Liver (tissue), 3 donors: ENCODE data around the gene POLR2L.

Source experiments
- EGR1 ChIP-seq, 2 donors: IDR thresholded peaks; 2 replicates each; pipeline ENCODE4 v1.6.1; 2016 to 2018; ENCODE audit warnings: antibody characterized with exemption in 2 of 2, low read depth in 2 of 2
- FOXA1 ChIP-seq: IDR thresholded peaks from 2 replicates; pipeline ENCODE4 v1.6.1; 2016; ENCODE audit warnings: antibody characterized with exemption
- GABPA ChIP-seq, 2 donors: IDR thresholded peaks in 1 of 2; conservative IDR thresholded peaks in 1 of 2; 2 replicates each; pipeline ENCODE4 v1.6.1; 2016; ENCODE audit warnings: antibody characterized with exemption in 2 of 2, mild to moderate bottlenecking in 1 of 2, moderate library complexity in 1 of 2
- HNF4G ChIP-seq: IDR thresholded peaks from 2 replicates; pipeline ENCODE4 v1.6.1; 2016; ENCODE audit warnings: antibody characterized with exemption
- JUND ChIP-seq, 2 donors: IDR thresholded peaks; 2 replicates each; pipeline ENCODE4 v1.6.1; 2016; ENCODE audit warnings: antibody characterized with exemption in 2 of 2
- NR2F2 ChIP-seq: IDR thresholded peaks from 2 replicates; pipeline ENCODE4 v1.6.1; 2016; ENCODE audit warnings: antibody characterized with exemption
- SP1 ChIP-seq: IDR thresholded peaks from 2 replicates; pipeline ENCODE4 v1.6.1; 2018; ENCODE audit warnings: antibody characterized with exemption, mild to moderate bottlenecking
- TAF1 ChIP-seq: conservative IDR thresholded peaks from 2 replicates; pipeline ENCODE4 v1.6.1; 2016; ENCODE audit warnings: antibody characterized with exemption, mild to moderate bottlenecking
- TF ChIP-seq, protein P1 (sequence below): fragments of 150-350 bp; IDR thresholded peaks from 2 replicates; pipeline ENCODE4 v1.5.1; 2017; ENCODE audit warnings: improper control_type of control experiment, low read depth, low read length; ENCODE audit not compliant: missing input control
- TF ChIP-seq, protein P2 (sequence below): IDR thresholded peaks from 2 replicates; pipeline ENCODE4 v1.6.1; 2016; ENCODE audit warnings: antibody characterized with exemption, mild to moderate bottlenecking
- TF ChIP-seq, protein P3 (sequence below): IDR thresholded peaks from 2 replicates; pipeline ENCODE4 v1.6.1; 2016; ENCODE audit warnings: antibody characterized with exemption
- TF ChIP-seq, protein P4 (sequence below): IDR thresholded peaks from 2 replicates; pipeline ENCODE4 v1.6.1; 2016; ENCODE audit warnings: antibody characterized with exemption
- donor health status: healthy.
- donor health status: healthy.

DNA sequence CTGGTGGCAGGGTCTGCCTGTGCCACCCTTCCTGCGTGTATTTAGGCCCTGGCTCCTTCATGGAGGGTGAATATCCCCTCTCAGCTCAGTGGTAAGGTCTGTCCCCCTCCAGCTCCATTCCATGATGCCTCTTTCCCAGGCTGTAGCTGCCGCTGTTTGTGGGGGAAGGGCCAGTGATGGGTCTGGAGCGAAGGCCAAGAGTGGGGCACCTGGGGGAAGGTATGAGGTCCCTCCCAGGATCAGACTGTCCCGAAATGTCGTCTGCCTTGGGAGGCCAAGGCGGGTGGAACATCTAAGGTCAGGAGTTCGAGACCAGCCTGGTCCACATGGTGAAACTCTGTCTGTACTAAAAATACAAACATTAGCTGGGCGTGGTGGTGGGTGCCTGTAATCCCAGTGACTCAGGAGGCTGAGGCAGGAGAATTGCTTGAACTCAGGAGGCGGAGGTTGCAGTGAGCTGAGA, 8.4 kb downstream of the POLR2L start:
- TF ChIP-seq, protein P1, sequence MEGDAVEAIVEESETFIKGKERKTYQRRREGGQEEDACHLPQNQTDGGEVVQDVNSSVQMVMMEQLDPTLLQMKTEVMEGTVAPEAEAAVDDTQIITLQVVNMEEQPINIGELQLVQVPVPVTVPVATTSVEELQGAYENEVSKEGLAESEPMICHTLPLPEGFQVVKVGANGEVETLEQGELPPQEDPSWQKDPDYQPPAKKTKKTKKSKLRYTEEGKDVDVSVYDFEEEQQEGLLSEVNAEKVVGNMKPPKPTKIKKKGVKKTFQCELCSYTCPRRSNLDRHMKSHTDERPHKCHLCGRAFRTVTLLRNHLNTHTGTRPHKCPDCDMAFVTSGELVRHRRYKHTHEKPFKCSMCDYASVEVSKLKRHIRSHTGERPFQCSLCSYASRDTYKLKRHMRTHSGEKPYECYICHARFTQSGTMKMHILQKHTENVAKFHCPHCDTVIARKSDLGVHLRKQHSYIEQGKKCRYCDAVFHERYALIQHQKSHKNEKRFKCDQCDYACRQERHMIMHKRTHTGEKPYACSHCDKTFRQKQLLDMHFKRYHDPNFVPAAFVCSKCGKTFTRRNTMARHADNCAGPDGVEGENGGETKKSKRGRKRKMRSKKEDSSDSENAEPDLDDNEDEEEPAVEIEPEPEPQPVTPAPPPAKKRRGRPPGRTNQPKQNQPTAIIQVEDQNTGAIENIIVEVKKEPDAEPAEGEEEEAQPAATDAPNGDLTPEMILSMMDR, result no peak
- no peak for TF ChIP-seq JUND (IDR thresholded peaks at IDR 0.05)
- no peak for TF ChIP-seq EGR1 (IDR thresholded peaks at IDR 0.05; ENCODE audit: low read depth in 2 of 2)
- TF ChIP-seq, protein P2, sequence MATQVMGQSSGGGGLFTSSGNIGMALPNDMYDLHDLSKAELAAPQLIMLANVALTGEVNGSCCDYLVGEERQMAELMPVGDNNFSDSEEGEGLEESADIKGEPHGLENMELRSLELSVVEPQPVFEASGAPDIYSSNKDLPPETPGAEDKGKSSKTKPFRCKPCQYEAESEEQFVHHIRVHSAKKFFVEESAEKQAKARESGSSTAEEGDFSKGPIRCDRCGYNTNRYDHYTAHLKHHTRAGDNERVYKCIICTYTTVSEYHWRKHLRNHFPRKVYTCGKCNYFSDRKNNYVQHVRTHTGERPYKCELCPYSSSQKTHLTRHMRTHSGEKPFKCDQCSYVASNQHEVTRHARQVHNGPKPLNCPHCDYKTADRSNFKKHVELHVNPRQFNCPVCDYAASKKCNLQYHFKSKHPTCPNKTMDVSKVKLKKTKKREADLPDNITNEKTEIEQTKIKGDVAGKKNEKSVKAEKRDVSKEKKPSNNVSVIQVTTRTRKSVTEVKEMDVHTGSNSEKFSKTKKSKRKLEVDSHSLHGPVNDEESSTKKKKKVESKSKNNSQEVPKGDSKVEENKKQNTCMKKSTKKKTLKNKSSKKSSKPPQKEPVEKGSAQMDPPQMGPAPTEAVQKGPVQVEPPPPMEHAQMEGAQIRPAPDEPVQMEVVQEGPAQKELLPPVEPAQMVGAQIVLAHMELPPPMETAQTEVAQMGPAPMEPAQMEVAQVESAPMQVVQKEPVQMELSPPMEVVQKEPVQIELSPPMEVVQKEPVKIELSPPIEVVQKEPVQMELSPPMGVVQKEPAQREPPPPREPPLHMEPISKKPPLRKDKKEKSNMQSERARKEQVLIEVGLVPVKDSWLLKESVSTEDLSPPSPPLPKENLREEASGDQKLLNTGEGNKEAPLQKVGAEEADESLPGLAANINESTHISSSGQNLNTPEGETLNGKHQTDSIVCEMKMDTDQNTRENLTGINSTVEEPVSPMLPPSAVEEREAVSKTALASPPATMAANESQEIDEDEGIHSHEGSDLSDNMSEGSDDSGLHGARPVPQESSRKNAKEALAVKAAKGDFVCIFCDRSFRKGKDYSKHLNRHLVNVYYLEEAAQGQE, result no peak
- no peak for TF ChIP-seq GABPA (IDR thresholded peaks at IDR 0.05 in 1 of 2, conservative IDR thresholded peaks at IDR 0.05 in 1 of 2)
- TF ChIP-seq, protein P3, sequence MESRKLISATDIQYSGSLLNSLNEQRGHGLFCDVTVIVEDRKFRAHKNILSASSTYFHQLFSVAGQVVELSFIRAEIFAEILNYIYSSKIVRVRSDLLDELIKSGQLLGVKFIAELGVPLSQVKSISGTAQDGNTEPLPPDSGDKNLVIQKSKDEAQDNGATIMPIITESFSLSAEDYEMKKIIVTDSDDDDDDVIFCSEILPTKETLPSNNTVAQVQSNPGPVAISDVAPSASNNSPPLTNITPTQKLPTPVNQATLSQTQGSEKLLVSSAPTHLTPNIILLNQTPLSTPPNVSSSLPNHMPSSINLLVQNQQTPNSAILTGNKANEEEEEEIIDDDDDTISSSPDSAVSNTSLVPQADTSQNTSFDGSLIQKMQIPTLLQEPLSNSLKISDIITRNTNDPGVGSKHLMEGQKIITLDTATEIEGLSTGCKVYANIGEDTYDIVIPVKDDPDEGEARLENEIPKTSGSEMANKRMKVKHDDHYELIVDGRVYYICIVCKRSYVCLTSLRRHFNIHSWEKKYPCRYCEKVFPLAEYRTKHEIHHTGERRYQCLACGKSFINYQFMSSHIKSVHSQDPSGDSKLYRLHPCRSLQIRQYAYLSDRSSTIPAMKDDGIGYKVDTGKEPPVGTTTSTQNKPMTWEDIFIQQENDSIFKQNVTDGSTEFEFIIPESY, result no peak
- TF ChIP-seq FOXA1, result no peak
- TF ChIP-seq TAF1, result no peak
- TF ChIP-seq SP1, result no peak
- TF ChIP-seq, protein P4, sequence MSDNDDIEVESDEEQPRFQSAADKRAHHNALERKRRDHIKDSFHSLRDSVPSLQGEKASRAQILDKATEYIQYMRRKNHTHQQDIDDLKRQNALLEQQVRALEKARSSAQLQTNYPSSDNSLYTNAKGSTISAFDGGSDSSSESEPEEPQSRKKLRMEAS, result no peak
- no peak for TF ChIP-seq HNF4G
- no peak for TF ChIP-seq NR2F2
